ENCODE data around the gene SCMH1. TPM values are rescaled to one million over a fixed set of nuclear protein-coding genes. Genes with fewer than 3 reads are reported as not detected.

The SCMH1 gene
- total RNA-seq, 2 experiments from 2014 or later, result 24.2 to 24.7 TPM

- H3K27ac Mint-ChIP-seq, result no peak overlapping the region
- H3K27me3 Mint-ChIP-seq, result no peaks in the 10 kb centered on the region
- no peak overlapping the region for H3K4me3 Mint-ChIP-seq
- H3K9me3 Mint-ChIP-seq, result no peaks in the 10 kb centered on the region
- DNase-seq, result no peak
- ChIA-PET POLR2A (no interaction called here), CTCF (interaction anchor here (2.1 kb wide), 1 partner anchor 32 kb away, joined by 4 read pairs; no protein-coding TSS in a partner anchor)
- H3K4me1 Mint-ChIP-seq, result peaks cover 27% of the 10 kb centered on the region
- peaks cover 66% of the 10 kb centered on the region for H3K36me3 Mint-ChIP-seq (ENCODE audit: low read depth)
Measured at GRCh38 chr1:41005876-41006275, 236.2 kb downstream of the SCMH1 start.

- Mint-ChIP-seq H3K4me1 (peaks cover 28% of the 10 kb centered on the region), H3K4me3 (no peak overlapping the region), H3K9me3 (no peaks in the 10 kb centered on the region), H3K36me3 (ENCODE audit: low read depth) (peaks cover 69% of the 10 kb centered on the region), H3K27ac (peak overlapping the region; percentile 78), H3K27me3 (no peaks in the 10 kb centered on the region)
- ChIA-PET CTCF (interaction anchor here (0.9 to 2.3 kb wide), 10 partner anchors 9 to 35 kb away, joined by 4 to 8 read pairs (median 6); partner anchors contain the start of gene CTPS1), POLR2A (no interaction called here)
- peak; percentile 92 for DNase-seq
Measured at GRCh38 chr1:41003640-41004220, 238.4 kb downstream of the SCMH1 start.

- Mint-ChIP-seq H3K9me3 (no peaks in the 10 kb centered on the region), H3K27me3 (no peaks in the 10 kb centered on the region), H3K27ac (peak overlapping the region; percentile 78), H3K36me3 (ENCODE audit: low read depth) (peaks cover 69% of the 10 kb centered on the region), H3K4me1 (peaks cover 28% of the 10 kb centered on the region), H3K4me3 (no peak overlapping the region)
- no peak for DNase-seq
- CTCF ChIA-PET, result interaction anchor here (0.9 to 2.3 kb wide), 9 partner anchors 11 to 35 kb away, joined by 4 to 8 read pairs (median 5); partner anchors contain the start of gene CTPS1
- POLR2A ChIA-PET, result no interaction called here
Measured at GRCh38 chr1:41003127-41003639, 238.9 kb downstream of the SCMH1 start.

- Mint-ChIP-seq H3K27ac (no peak overlapping the region), H3K9me3 (no peaks in the 10 kb centered on the region), H3K4me1 (peaks cover 24% of the 10 kb centered on the region), H3K4me3 (no peak overlapping the region), H3K36me3 (ENCODE audit: low read depth) (peaks cover 79% of the 10 kb centered on the region), H3K27me3 (no peaks in the 10 kb centered on the region)
- DNase-seq, result no peak
- ChIA-PET POLR2A (no interaction called here), CTCF (no interaction called here)
Measured at GRCh38 chr1:40998668-40999067, 243.4 kb downstream of the SCMH1 start.

GRCh38 chr1:40997096-40997495, 245.0 kb downstream of the SCMH1 start:
- no peak for DNase-seq
- H3K4me3 Mint-ChIP-seq, result no peak overlapping the region
- no peaks in the 10 kb centered on the region for H3K27me3 Mint-ChIP-seq
- H3K9me3 Mint-ChIP-seq, result no peaks in the 10 kb centered on the region
- H3K36me3 Mint-ChIP-seq (ENCODE audit: low read depth), result peaks cover 70% of the 10 kb centered on the region
- peaks cover 8% of the 10 kb centered on the region for H3K4me1 Mint-ChIP-seq
- ChIA-PET POLR2A (no interaction called here), CTCF (interaction anchor here (0.6 to 2.0 kb wide), 4 partner anchors 16 to 134 kb away, joined by 3 to 4 read pairs (median 3); no protein-coding TSS in a partner anchor)
- no peak overlapping the region for H3K27ac Mint-ChIP-seq

GRCh38 chr1:40989066-40989465, 253.0 kb downstream of the SCMH1 start:
- CTCF ChIA-PET, result no interaction called here

GRCh38 chr1:40988280-40988679, 253.8 kb downstream of the SCMH1 start:
- no peak for DNase-seq

More at GRCh38 chr1:40989066-40989465, 253.0 kb downstream of the SCMH1 start:
- Mint-ChIP-seq H3K4me3 (no peak overlapping the region), H3K27ac (no peak overlapping the region), H3K4me1 (peaks cover 11% of the 10 kb centered on the region), H3K36me3 (ENCODE audit: low read depth) (peaks cover 86% of the 10 kb centered on the region), H3K9me3 (no peaks in the 10 kb centered on the region), H3K27me3 (no peaks in the 10 kb centered on the region)
- no peak for DNase-seq
- POLR2A ChIA-PET, result no interaction called here

GRCh38 chr1:40987439-40988276, 254.4 kb downstream of the SCMH1 start:
- no peak overlapping the region for H3K4me3 Mint-ChIP-seq
- H3K4me1 Mint-ChIP-seq, result peaks cover 23% of the 10 kb centered on the region
- H3K27ac Mint-ChIP-seq, result no peak overlapping the region
- no peaks in the 10 kb centered on the region for H3K9me3 Mint-ChIP-seq
- DNase-seq, result no peak
- peaks cover 89% of the 10 kb centered on the region for H3K36me3 Mint-ChIP-seq (ENCODE audit: low read depth)
- no peaks in the 10 kb centered on the region for H3K27me3 Mint-ChIP-seq
- ChIA-PET POLR2A (no interaction called here), CTCF (interaction anchor here (1.2 to 1.6 kb wide), 2 partner anchors 12 to 38 kb away, joined by 3 read pairs; no protein-coding TSS in a partner anchor)

More at GRCh38 chr1:40988280-40988679, 253.8 kb downstream of the SCMH1 start:
- H3K36me3 Mint-ChIP-seq (ENCODE audit: low read depth), result peaks cover 87% of the 10 kb centered on the region
- H3K4me3 Mint-ChIP-seq, result no peak overlapping the region
- H3K27ac Mint-ChIP-seq, result no peak overlapping the region
- no peaks in the 10 kb centered on the region for H3K9me3 Mint-ChIP-seq
- POLR2A ChIA-PET, result no interaction called here
- CTCF ChIA-PET, result interaction anchor here (1.2 kb wide), 1 partner anchor 39 kb away, joined by 3 read pairs; no protein-coding TSS in a partner anchor
- H3K4me1 Mint-ChIP-seq, result peaks cover 17% of the 10 kb centered on the region
- no peaks in the 10 kb centered on the region for H3K27me3 Mint-ChIP-seq

GRCh38 chr1:40986956-40987355, 255.2 kb downstream of the SCMH1 start:
- CTCF ChIA-PET, result interaction anchor here (1.2 to 1.6 kb wide), 3 partner anchors 12 to 37 kb away, joined by 3 to 4 read pairs (median 3); no protein-coding TSS in a partner anchor
- no peak overlapping the region for H3K27ac Mint-ChIP-seq

GRCh38 chr1:40986328-40986783, 255.8 kb downstream of the SCMH1 start:
- H3K9me3 Mint-ChIP-seq, result no peaks in the 10 kb centered on the region
- POLR2A ChIA-PET, result interaction anchor here (0.6 kb wide), 1 partner anchor 276 kb away, joined by 3 read pairs; no protein-coding TSS in a partner anchor
- H3K27ac Mint-ChIP-seq, result no peak overlapping the region
- H3K36me3 Mint-ChIP-seq (ENCODE audit: low read depth), result peaks cover 83% of the 10 kb centered on the region
- no peak overlapping the region for H3K4me3 Mint-ChIP-seq
- no peak for DNase-seq
- no peaks in the 10 kb centered on the region for H3K27me3 Mint-ChIP-seq
- H3K4me1 Mint-ChIP-seq, result peaks cover 36% of the 10 kb centered on the region
- CTCF ChIA-PET, result interaction anchor here (1.4 to 1.6 kb wide), 2 partner anchors 11 to 17 kb away, joined by 3 to 4 read pairs; no protein-coding TSS in a partner anchor

More at GRCh38 chr1:40986956-40987355, 255.2 kb downstream of the SCMH1 start:
- H3K4me1 Mint-ChIP-seq, result peaks cover 30% of the 10 kb centered on the region
- no peak for DNase-seq
- no peaks in the 10 kb centered on the region for H3K9me3 Mint-ChIP-seq
- no peak overlapping the region for H3K4me3 Mint-ChIP-seq
- peaks cover 88% of the 10 kb centered on the region for H3K36me3 Mint-ChIP-seq (ENCODE audit: low read depth)
- POLR2A ChIA-PET, result no interaction called here
- no peaks in the 10 kb centered on the region for H3K27me3 Mint-ChIP-seq

- H3K4me1 Mint-ChIP-seq, result peaks cover 41% of the 10 kb centered on the region
Measured at GRCh38 chr1:40985875-40986274, 256.2 kb downstream of the SCMH1 start.

GRCh38 chr1:40985161-40985560, 256.9 kb downstream of the SCMH1 start:
- H3K4me3 Mint-ChIP-seq, result no peak overlapping the region
- no peak overlapping the region for H3K27ac Mint-ChIP-seq
- no peak for DNase-seq
- ChIA-PET CTCF (interaction anchor here (0.8 to 1.9 kb wide), 2 partner anchors 10 to 19 kb away, joined by 3 to 8 read pairs; no protein-coding TSS in a partner anchor), POLR2A (no interaction called here)
- H3K27me3 Mint-ChIP-seq, result no peaks in the 10 kb centered on the region
- no peaks in the 10 kb centered on the region for H3K9me3 Mint-ChIP-seq
- H3K36me3 Mint-ChIP-seq (ENCODE audit: low read depth), result peaks cover 81% of the 10 kb centered on the region
- peaks cover 44% of the 10 kb centered on the region for H3K4me1 Mint-ChIP-seq

More at GRCh38 chr1:40985875-40986274, 256.2 kb downstream of the SCMH1 start:
- Mint-ChIP-seq H3K27me3 (no peaks in the 10 kb centered on the region), H3K27ac (no peak overlapping the region), H3K4me3 (no peak overlapping the region), H3K36me3 (ENCODE audit: low read depth) (peaks cover 82% of the 10 kb centered on the region), H3K9me3 (no peaks in the 10 kb centered on the region)
- ChIA-PET POLR2A (no interaction called here), CTCF (interaction anchor here (1.4 to 1.9 kb wide), 3 partner anchors 11 to 18 kb away, joined by 3 to 8 read pairs (median 4); no protein-coding TSS in a partner anchor)
- no peak for DNase-seq
